Parathyroid adenoma (tissue), 2 donors: ENCODE results near the gene YBEY.

Experiments
- H2AFZ ChIP-seq: fragments of 300-600 bp; sonication (generic); one replicate; pipeline ENCODE4 v1.7.0; 2017; ENCODE audit warnings: antibody characterized with exemption, mild to moderate bottlenecking
- H3K27ac ChIP-seq: fragments of 300-600 bp; sonication (generic); one replicate; pipeline ENCODE4 v1.7.0; 2017
- H3K27me3 ChIP-seq: fragments of 300-600 bp; sonication (generic); one replicate; pipeline ENCODE4 v1.7.0; 2017; ENCODE audit warnings: low read length; ENCODE audit not compliant: control insufficient read depth, insufficient read depth
- H3K36me3 ChIP-seq: fragments of 300-600 bp; sonication (generic); one replicate; pipeline ENCODE4 v1.7.0; 2017; ENCODE audit warnings: low read length; ENCODE audit not compliant: control insufficient read depth, insufficient read depth
- H3K4me1 ChIP-seq: fragments of 300-600 bp; sonication (generic); one replicate; pipeline ENCODE4 v1.7.0; 2017; ENCODE audit warnings: control low read depth
- H3K4me2 ChIP-seq: fragments of 300-600 bp; sonication (generic); one replicate; pipeline ENCODE4 v1.7.0; 2017; ENCODE audit warnings: low read length
- H3K4me3 ChIP-seq: fragments of 300-600 bp; sonication (generic); one replicate; pipeline ENCODE4 v1.7.0; 2017; ENCODE audit warnings: low read depth, low read length
- H3K79me2 ChIP-seq: fragments of 300-600 bp; sonication (generic); one replicate; pipeline ENCODE4 v1.7.0; 2017; ENCODE audit warnings: control low read depth
- H3K9ac ChIP-seq: fragments of 300-600 bp; sonication (generic); one replicate; pipeline ENCODE4 v1.7.0; 2017; ENCODE audit warnings: mild to moderate bottlenecking
- H3K9me3 ChIP-seq: fragments of 300-600 bp; sonication (generic); one replicate; pipeline ENCODE4 v1.7.0; 2017; ENCODE audit warnings: low read length; ENCODE audit not compliant: control insufficient read depth
- TF ChIP-seq, protein P1 (sequence below): fragments of 300-600 bp; sonication (generic); IDR thresholded peaks from one replicate; pipeline ENCODE4 v1.7.0; 2017; ENCODE audit warnings: antibody characterized with exemption, mild to moderate bottlenecking
- donor health status: primary hyperparathyroidism.

The YBEY gene

DNA sequence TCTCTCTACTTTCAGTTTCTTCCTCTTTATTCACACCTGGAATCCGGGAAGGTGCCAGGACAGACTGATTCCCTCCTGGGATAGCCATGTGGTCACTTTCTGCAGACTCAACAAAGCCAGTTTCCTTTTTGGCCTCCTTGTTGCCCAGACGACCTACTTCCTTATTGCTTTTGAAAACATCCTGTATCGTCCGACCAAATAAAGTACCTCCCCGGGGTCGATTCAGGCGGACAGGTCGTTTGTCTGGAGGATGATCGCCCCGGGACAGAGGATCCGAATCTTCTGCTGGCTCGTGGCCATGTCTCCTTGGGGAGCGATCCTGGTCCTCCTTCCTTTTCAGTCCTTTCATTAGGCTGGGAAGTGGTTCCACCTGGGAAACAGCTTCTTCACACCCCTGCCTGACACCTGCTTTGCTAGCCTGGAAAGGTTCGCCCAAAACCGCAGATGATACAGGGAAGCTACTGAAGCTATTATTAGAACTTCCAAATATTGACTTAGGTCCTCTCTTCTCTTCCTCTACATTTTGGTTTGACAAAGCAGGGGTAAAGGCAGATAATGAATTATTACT is 2.0 kb upstream of the YBEY start:
- TF ChIP-seq, protein P1, sequence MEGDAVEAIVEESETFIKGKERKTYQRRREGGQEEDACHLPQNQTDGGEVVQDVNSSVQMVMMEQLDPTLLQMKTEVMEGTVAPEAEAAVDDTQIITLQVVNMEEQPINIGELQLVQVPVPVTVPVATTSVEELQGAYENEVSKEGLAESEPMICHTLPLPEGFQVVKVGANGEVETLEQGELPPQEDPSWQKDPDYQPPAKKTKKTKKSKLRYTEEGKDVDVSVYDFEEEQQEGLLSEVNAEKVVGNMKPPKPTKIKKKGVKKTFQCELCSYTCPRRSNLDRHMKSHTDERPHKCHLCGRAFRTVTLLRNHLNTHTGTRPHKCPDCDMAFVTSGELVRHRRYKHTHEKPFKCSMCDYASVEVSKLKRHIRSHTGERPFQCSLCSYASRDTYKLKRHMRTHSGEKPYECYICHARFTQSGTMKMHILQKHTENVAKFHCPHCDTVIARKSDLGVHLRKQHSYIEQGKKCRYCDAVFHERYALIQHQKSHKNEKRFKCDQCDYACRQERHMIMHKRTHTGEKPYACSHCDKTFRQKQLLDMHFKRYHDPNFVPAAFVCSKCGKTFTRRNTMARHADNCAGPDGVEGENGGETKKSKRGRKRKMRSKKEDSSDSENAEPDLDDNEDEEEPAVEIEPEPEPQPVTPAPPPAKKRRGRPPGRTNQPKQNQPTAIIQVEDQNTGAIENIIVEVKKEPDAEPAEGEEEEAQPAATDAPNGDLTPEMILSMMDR = no peak
- H2AFZ ChIP-seq = no peak overlapping the region
- H3K4me3 ChIP-seq = no peak overlapping the region
- H3K9me3 ChIP-seq = no peaks in the 10 kb centered on the region
- no peak overlapping the region for H3K9ac ChIP-seq
- H3K36me3 ChIP-seq = no peaks in the 10 kb centered on the region
- H3K79me2 ChIP-seq = peaks cover 3% of the 10 kb centered on the region
- H3K27me3 ChIP-seq = no peaks in the 10 kb centered on the region
- peaks cover 3% of the 10 kb centered on the region for H3K4me1 ChIP-seq
- peak overlapping the region; percentile 36 for H3K27ac ChIP-seq
- H3K4me2 ChIP-seq = peak overlapping the region; percentile 85

DNA sequence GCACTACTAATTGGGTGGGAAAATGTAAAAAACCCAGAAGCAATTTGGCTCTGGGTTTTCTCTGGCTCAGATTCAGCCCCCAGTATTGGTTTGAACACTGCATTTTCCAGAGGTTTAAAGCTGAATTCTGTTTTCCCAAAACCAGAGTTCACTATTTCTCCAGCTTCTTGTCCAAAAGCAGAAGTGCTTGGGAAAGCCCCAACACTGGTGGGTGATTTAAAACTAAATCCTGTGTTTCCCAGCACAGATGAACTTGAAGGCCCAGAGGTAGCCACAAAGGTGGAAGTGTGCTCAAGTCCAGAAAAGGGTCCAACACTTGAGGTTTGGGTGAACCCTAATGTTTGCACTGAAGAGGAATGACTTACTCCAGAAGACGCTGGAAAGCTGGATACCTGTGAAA is 1.4 kb upstream of the YBEY start:
- no peak overlapping the region for H3K27ac ChIP-seq
- H3K9ac ChIP-seq = no peak overlapping the region
- peaks cover 3% of the 10 kb centered on the region for H3K4me1 ChIP-seq

GRCh38 chr21:46285206-46285661 is 908 bp upstream of the YBEY start, which contains the start of gene MCM3AP:
MCM3AP (minus strand) TSS chr21:46285611; CDS start chr21:46285286, 325 bp downstream.
- H3K4me2 ChIP-seq = peak within 1 kb of the TSS; percentile 85
- peaks cover 3% of the 10 kb centered on the region for H3K4me1 ChIP-seq
- H3K36me3 ChIP-seq = no peaks in the 10 kb centered on the region
- H3K9ac ChIP-seq = peak within 1 kb of the TSS; percentile 28
- peak within 1 kb of the TSS; percentile 84 for H3K27ac ChIP-seq
- H3K4me3 ChIP-seq = peak within 1 kb of the TSS; percentile 88
- peak within 1 kb of the TSS; percentile 82 for H2AFZ ChIP-seq
- H3K79me2 ChIP-seq = peaks cover 3% of the 10 kb centered on the region
- H3K9me3 ChIP-seq = no peaks in the 10 kb centered on the region
- TF ChIP-seq, protein P1 = no peak
- no peaks in the 10 kb centered on the region for H3K27me3 ChIP-seq

More for the DNA sequence above, 1.4 kb upstream of the YBEY start:
- Histone ChIP-seq H2AFZ (no peak overlapping the region), H3K79me2 (peaks cover 3% of the 10 kb centered on the region), H3K36me3 (no peaks in the 10 kb centered on the region), H3K27me3 (no peaks in the 10 kb centered on the region), H3K4me3 (peak overlapping the region; percentile 88), H3K4me2 (peak overlapping the region; percentile 85), H3K9me3 (no peaks in the 10 kb centered on the region)
- TF ChIP-seq, protein P1 = no peak

DNA sequence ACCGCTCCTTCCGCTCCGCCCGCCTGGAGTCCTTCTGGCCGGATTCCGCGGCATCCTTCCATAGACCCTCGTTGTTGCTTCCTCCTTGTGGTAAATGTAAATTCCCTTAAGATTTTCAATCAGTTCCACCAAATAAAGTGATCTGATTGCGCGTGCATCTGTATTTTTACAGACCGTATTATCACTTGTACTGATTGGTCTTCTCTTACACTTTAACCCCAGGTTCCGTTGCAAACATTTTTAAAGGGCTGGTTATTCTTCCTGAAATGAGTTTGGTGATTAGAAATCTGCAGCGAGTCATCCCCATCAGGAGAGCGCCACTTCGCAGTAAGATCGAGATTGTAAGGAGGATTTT is 483 bp downstream of the YBEY start:
- TF ChIP-seq, protein P1 = no peak
- H2AFZ ChIP-seq = peak overlapping the region; percentile 82
- peak overlapping the region; percentile 85 for H3K4me2 ChIP-seq
- no peaks in the 10 kb centered on the region for H3K27me3 ChIP-seq
- no peaks in the 10 kb centered on the region for H3K9me3 ChIP-seq
- H3K27ac ChIP-seq = peak overlapping the region; percentile 84
- peak overlapping the region; percentile 88 for H3K4me3 ChIP-seq
- peaks cover 3% of the 10 kb centered on the region for H3K4me1 ChIP-seq
- no peak overlapping the region for H3K9ac ChIP-seq
- no peaks in the 10 kb centered on the region for H3K36me3 ChIP-seq
- peaks cover 2% of the 10 kb centered on the region for H3K79me2 ChIP-seq

DNA sequence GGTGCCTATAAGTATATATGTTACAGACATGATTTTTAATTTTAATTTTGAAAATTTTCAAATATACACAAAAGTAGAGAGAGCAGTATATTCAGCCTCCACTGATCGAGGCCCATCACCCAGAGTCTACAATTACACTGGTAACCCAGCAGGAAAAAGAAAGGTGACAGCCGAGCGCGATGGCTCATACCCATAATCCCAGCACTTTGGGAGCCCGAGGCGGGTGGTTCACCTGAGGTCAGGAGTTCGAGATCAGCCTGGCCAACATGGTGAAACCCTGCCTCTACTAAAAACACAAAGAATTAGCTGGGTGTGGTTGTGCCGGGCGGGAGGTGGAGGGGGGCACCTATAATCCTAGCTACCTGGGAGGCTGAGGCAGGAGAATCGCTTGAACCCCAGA is 1.4 kb downstream of the YBEY start:
- Histone ChIP-seq H3K9ac (no peak overlapping the region), H3K79me2 (no peaks in the 10 kb centered on the region), H3K4me2 (no peak overlapping the region), H3K27ac (no peak overlapping the region), H2AFZ (no peak overlapping the region), H3K27me3 (no peaks in the 10 kb centered on the region), H3K4me3 (no peak overlapping the region), H3K9me3 (no peaks in the 10 kb centered on the region), H3K4me1 (peaks cover 3% of the 10 kb centered on the region), H3K36me3 (no peaks in the 10 kb centered on the region)
- TF ChIP-seq, protein P1 = no peak
